WTC11 (cell line): ENCODE data around the gene P2RX3.

Experiments used
- FOXP1 ChIP-seq: sonication (generic); formaldehyde crosslinking; IDR thresholded peaks from 2 replicates; pipeline ENCODE4 v1.8.0; 2022; ENCODE audit warnings: missing genetic modification reagents, mild to moderate bottlenecking, moderate library complexity, borderline replicate concordance
- TCF7 ChIP-seq: sonication (generic); formaldehyde crosslinking; IDR thresholded peaks from 2 replicates; pipeline ENCODE4 v1.8.0; 2022; ENCODE audit warnings: mild to moderate bottlenecking, low read depth, missing genetic modification reagents, moderate library complexity
- TEAD1 ChIP-seq: sonication (generic); formaldehyde crosslinking; IDR thresholded peaks from 2 replicates; pipeline ENCODE4 v1.8.0; 2022; ENCODE audit warnings: mild to moderate bottlenecking, missing genetic modification reagents

DNA sequence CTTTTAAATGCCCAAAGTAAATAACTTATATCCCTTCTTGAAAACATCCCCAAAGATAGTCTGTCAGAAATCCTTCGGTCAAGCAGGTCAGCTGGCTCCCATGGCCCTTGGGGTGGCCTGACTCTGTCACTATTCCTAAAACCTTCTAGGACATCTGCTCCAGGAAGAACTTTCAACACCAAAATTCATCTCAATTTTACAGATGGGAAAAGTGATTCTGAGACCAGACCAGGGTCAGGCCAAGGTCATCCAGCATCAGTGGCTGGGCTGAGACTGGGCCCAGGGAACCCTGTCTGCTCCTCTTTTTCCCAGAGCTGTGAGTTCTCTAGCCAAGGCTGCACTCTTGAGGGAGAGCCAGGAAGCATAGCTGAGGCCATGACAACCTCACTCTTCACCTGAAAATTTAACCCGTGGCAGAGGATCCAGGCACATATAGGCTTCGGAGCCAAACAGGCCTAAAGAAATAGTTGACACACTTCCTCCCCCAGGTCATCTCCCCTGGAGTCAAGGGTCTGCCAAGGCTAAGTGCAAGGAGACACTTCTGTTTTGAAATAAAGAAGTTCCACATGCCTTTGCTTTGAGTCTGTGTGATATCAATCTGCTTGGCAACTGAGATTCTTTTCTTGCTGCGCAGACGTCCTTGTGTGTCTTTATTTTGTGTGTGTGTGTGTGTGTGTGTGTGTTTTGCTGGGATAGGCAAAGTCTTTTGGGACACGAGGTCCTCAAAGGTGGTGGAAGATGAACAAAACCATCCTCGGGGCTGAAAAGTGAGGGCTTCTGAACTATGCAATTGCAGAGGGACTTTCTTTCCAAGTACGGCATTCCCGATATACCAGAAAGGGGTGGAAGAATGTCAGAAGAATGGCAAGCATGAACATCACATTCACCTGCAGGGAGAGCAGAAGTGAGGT is 69.1 kb downstream of the P2RX3 start:
- no peak for TF ChIP-seq TCF7
- no peak for TF ChIP-seq FOXP1 (CRISPR knock-in tag)
- TF ChIP-seq TEAD1 (CRISPR knock-in tag): no peak
